ENCODE measurements around the gene DCLK3.

The DCLK3 gene

GRCh38 chr3:36710606-36711005 lies 53.7 kb downstream of the DCLK3 start:
- TF ChIP-seq ZNF70 (CRISPR knock-in tag; IDR thresholded peaks at IDR 0.05) (no peak), BACH2 (CRISPR knock-in tag; IDR thresholded peaks at IDR 0.05; ENCODE audit: borderline replicate concordance) (no peak), POU6F1 (CRISPR knock-in tag; IDR thresholded peaks at IDR 0.05; ENCODE audit: borderline replicate concordance, low read depth) (no peak), PPARA (CRISPR knock-in tag; IDR thresholded peaks at IDR 0.05; ENCODE audit: borderline replicate concordance) (no peak), GLIS3 (CRISPR knock-in tag; IDR thresholded peaks at IDR 0.05) (no peak), SNAI2 (CRISPR knock-in tag; IDR thresholded peaks at IDR 0.05) (no peak), TOX (CRISPR knock-in tag; IDR thresholded peaks at IDR 0.05; ENCODE audit: borderline replicate concordance) (no peak), CSDC2 (CRISPR knock-in tag; IDR thresholded peaks at IDR 0.05) (no peak)
- ATAC-seq = no peak

DNA sequence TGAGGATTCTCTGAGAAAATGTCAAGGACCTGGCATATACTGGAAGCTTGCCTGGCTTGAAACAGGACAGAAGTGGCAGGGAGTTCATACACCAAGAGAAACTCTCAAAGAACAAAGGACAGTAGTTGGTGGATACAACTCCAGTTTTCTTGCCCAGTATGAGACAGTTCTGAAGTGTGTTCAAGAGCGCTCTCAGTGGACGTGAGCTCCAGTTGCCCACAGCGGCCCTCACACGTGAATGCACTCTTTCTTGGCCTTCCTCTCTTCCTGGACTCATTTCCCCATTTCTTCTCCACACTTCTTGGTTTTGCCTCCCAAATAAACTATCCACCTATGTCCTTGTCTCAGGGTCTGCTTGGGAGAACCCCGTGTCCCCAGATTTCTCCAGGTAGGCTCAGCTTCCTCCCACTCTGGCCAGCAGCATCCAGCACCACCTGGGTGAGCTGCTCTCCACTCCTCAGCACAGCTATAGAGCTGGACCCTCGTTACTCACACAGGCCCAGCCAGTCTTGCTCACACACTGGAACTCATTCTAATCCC lies 54.5 kb downstream of the DCLK3 start:
- TF ChIP-seq BACH2 (CRISPR knock-in tag; IDR thresholded peaks at IDR 0.05; ENCODE audit: borderline replicate concordance) (no peak), OSR1 (CRISPR knock-in tag; IDR thresholded peaks at IDR 0.05) (no peak), CSRNP3 (CRISPR knock-in tag; IDR thresholded peaks at IDR 0.05) (no peak), GLIS3 (CRISPR knock-in tag; IDR thresholded peaks at IDR 0.05) (no peak)
- no peak for ATAC-seq

GRCh38 chr3:36709281-36709680 lies 55.1 kb downstream of the DCLK3 start:
- ATAC-seq = no peak
- TF ChIP-seq TCF4 (CRISPR knock-in tag; IDR thresholded peaks at IDR 0.05; ENCODE audit: borderline replicate concordance) (no peak), ZFP3 (CRISPR knock-in tag; IDR thresholded peaks at IDR 0.05) (no peak), ISL1 (CRISPR knock-in tag; IDR thresholded peaks at IDR 0.05) (no peak), ARNTL (CRISPR knock-in tag; IDR thresholded peaks at IDR 0.05; ENCODE audit: borderline replicate concordance, low read depth) (no peak), ZNF8 (CRISPR knock-in tag; IDR thresholded peaks at IDR 0.05) (no peak), ESRRG (CRISPR knock-in tag; IDR thresholded peaks at IDR 0.05) (no peak), ZFP30 (CRISPR knock-in tag; IDR thresholded peaks at IDR 0.05) (no peak), OSR1 (CRISPR knock-in tag; IDR thresholded peaks at IDR 0.05) (no peak), ZC3H10 (CRISPR knock-in tag; IDR thresholded peaks at IDR 0.05) (no peak), CSRNP3 (CRISPR knock-in tag; IDR thresholded peaks at IDR 0.05) (no peak), GLIS3 (CRISPR knock-in tag; IDR thresholded peaks at IDR 0.05) (no peak), PPARA (CRISPR knock-in tag; IDR thresholded peaks at IDR 0.05; ENCODE audit: borderline replicate concordance) (no peak), BACH2 (CRISPR knock-in tag; IDR thresholded peaks at IDR 0.05; ENCODE audit: borderline replicate concordance) (no peak)
- TF ChIP-seq, protein P1, sequence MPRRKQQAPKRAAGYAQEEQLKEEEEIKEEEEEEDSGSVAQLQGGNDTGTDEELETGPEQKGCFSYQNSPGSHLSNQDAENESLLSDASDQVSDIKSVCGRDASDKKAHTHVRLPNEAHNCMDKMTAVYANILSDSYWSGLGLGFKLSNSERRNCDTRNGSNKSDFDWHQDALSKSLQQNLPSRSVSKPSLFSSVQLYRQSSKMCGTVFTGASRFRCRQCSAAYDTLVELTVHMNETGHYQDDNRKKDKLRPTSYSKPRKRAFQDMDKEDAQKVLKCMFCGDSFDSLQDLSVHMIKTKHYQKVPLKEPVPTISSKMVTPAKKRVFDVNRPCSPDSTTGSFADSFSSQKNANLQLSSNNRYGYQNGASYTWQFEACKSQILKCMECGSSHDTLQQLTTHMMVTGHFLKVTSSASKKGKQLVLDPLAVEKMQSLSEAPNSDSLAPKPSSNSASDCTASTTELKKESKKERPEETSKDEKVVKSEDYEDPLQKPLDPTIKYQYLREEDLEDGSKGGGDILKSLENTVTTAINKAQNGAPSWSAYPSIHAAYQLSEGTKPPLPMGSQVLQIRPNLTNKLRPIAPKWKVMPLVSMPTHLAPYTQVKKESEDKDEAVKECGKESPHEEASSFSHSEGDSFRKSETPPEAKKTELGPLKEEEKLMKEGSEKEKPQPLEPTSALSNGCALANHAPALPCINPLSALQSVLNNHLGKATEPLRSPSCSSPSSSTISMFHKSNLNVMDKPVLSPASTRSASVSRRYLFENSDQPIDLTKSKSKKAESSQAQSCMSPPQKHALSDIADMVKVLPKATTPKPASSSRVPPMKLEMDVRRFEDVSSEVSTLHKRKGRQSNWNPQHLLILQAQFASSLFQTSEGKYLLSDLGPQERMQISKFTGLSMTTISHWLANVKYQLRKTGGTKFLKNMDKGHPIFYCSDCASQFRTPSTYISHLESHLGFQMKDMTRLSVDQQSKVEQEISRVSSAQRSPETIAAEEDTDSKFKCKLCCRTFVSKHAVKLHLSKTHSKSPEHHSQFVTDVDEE (CRISPR knock-in tag; IDR thresholded peaks at IDR 0.05) = no peak

- ATAC-seq = peak; percentile 77
- TF ChIP-seq ZNF565 (CRISPR knock-in tag; conservative IDR thresholded peaks at IDR 0.05; ENCODE audit: low read depth) (no peak), POU6F1 (CRISPR knock-in tag; IDR thresholded peaks at IDR 0.05; ENCODE audit: borderline replicate concordance, low read depth) (no peak), ZFP30 (CRISPR knock-in tag; IDR thresholded peaks at IDR 0.05) (no peak), SNAI2 (CRISPR knock-in tag; IDR thresholded peaks at IDR 0.05) (no peak), ZFP3 (CRISPR knock-in tag; IDR thresholded peaks at IDR 0.05) (no peak)
These were observed 56.5 kb downstream of the DCLK3 start for GRCh38 chr3:36707623-36708409.
